GM19240 (cell line): ENCODE measurements around the gene RHO.
"Not testable (repeated sequence)": the region's sequence is repeated elsewhere in the genome, so short reads cannot be mapped to it uniquely, and the experiment has no call there.

Source experiments
- DNase-seq: peaks from one replicate; pipeline ENCODE4 v3.0.0; 2011; ENCODE audit warnings: low spot score; ENCODE audit not compliant: insufficient read length

Gene RHO

DNA sequence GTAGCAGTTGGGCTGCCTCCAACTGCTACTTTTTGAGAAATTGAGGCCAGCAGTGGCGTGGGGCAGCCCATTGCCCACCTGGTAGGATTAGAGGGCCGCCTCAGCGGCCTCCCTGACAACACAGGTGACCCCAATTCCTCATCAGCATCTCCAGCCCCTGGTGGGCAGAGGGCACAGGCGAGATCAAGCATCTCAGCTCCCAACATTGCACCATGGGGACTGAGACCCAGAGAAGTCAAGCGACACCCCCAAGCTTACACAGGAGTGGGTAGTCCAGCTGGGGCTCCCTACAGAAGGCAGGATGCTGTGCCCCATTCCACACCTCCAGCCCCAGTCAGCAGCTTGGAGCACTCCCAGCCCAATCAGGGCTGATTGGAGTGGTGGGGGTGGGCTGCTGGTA is 14.3 kb downstream of the RHO start:
- DNase-seq = no peak

DNA sequence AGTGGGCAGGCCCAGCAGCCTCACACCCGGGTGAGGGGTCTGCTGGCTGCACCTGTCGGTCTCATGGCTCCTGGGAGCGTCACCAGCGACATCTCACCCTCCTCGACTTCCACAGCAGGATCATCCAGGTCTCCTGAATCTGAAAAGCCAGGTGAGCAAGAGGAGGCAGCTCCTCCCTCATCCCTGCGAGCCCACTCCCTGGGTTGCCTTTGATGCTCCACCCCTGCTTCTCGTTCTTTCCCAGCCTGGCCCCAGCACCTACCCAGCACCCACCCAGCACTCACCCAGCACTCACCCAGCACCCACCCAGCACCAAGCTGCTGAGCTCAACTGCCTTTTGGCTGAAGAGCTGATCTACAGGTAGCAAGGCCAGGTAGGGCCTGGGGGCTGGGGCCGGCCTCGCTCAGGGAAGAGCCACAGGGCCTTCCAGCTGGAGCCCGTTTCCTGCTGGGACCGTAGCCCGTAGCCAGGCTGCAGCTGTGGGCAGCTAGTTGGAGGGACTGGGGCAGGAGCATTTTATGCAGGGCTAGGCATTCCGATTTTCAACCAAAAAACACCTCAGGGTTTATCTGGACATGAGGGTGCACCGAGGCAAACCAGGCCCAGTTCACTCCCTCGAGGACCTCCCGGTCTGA is 14.8 kb downstream of the RHO start, which contains the start of gene H1-8:
TSS of gene H1-8 (plus strand) at position 20 of the 635 bp plus-strand sequence. CDS start at position 64, 44 bp downstream.
- DNase-seq = no peak

DNA sequence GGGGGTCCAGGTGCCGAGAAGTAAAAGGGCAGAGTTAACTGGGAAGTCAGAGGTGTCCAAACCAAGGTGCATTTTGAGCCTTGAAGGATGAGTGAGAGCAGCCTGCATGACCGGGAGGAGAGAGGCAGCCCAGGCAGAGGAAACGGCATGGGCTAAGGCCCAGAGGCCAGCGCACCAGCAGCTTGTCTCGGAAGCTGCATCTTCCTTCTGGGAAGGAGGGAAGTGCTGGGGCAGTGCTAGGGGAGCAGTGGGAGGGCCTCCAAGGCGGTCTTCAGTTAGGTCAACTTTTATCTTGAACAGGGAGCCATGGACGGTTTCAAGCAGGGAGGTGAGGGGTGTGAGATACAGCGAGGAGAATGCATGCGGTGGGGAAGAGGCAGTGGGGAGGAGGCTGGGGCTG is 15.6 kb downstream of the RHO start:
- no peak for DNase-seq

DNA sequence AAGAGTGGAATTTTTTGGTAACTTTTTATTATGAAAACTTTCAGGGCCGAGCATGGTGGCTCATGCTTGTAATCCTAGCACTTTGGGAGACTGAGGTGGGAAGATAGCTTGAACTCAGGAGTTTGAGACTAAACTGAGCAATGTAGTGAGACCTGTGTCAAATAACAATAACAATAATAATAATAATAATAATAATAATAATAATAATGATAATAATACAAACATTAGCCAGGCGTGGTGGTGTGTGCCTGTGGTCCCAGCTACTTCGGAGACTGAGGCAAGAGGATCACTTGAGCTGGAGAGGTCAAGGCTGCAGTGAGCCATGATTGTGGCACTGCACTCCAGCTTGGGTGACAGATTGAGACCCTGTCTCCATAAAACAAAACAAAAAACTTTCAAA is 17.5 kb downstream of the RHO start:
- not testable (repeated sequence) for DNase-seq

DNA sequence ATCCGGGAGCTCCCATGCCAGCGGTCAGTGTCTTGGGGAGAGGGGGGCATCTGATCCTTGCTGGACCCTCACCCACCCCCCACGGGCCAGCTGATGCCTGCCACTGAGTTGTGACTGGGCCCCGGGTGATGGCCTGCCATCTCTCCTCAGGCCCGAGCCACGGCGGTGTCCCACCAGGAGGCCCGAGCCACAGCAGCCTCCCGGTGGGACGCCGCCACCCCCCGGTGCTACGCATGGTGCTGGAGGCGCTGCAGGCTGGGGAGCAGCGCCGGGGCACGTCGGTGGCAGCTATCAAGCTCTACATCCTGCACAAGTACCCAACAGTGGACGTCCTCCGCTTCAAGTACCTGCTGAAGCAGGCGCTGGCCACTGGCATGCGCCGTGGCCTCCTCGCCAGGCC is 18.8 kb downstream of the RHO start:
- no peak for DNase-seq

DNA sequence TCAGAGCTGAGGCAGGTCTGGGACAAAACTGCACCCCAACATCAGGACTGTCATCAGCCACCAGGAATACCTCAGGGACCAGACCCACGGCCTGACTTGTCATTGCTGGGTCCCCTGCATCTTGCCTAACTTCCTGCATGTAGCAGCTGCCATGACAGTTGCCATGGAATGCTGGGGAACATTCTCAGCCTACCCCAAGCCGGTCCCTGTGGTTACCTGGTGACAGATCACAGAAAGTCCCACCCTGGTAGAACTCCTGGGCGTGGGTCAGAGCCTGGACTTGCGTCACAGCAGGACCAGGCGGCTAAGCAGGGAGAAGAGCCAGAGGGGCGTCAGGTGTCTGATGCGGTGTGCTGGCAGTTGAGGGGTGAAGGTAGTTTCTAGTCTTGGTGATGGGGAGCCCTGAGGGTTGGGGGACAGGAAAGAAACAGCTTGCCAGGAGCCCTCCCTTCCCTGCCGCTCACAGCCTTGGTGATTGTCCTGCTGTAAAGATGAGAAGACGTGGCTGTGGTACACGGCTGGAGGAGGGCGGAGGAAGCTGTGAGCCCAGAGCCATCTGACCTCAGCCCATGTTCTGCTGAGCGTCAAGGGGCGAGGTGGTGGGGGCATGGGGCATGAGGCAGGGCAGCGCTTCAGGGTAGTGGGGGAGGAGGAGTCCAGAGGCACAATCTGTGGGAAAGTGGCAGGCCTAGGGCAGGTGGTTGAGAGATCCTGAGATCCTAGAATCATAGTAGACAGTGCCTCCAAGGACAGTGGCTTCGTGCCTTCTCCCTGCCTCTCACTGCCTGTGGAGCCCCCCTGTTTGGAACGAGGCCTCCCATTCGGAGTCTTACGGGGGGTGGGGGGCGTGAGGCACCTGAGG is 19.9 kb downstream of the RHO start:
- DNase-seq = no peak

DNA sequence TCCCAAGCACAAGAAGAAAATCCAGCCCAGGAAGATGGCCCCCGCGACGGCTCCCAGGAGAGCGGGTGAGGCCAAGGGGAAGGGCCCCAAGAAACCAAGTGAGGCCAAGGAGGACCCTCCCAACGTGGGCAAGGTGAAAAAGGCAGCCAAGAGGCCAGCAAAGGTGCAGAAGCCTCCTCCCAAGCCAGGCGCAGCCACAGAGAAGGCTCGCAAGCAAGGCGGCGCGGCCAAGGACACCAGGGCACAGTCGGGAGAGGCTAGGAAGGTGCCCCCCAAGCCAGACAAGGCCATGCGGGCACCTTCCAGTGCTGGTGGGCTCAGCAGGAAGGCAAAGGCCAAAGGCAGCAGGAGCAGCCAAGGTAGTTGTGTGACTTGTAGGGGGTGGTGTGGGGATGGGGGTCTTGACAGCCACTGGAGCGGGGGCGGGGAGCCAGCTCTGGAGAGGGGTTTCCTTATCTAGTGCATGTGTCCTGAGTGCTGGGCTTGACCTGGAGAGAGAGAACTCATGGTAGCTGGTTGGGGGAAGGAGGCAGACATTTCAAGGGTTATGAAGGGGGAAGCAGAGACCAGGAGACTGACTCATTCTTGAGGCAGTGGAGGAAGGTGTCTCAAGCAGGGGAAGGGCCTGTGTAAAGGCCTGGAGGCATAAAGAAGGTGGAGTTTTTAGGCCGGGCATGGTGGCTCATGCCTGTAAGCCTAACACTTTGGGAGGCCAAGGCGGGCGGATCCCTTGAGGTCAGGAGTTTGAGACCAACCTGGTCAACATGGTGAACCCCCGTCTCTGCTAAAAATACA is 20.8 kb downstream of the RHO start:
- DNase-seq = no peak

DNA sequence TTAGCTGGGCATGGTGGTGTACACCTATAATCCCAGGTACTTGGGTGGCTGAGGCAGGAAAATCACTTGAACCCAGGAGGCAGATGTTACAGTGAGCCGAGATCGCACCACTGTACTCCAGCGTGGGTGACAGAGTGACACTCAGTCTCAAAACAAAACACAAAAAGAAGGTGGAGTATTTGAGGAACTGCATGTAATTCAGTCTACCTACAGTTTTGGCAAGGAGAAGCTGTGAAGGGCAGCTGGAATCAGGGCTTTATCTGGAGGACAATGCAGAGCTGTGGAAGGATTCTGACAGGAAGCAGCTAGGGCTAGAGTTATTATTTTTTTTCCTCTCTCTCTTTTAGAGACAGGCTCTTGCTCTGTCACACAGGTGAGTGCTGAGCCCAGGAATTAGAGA is 21.4 kb downstream of the RHO start:
- DNase-seq = no peak

GRCh38 chr3:129552287-129553050 is 24.0 kb downstream of the RHO start:
- no peak for DNase-seq

DNA sequence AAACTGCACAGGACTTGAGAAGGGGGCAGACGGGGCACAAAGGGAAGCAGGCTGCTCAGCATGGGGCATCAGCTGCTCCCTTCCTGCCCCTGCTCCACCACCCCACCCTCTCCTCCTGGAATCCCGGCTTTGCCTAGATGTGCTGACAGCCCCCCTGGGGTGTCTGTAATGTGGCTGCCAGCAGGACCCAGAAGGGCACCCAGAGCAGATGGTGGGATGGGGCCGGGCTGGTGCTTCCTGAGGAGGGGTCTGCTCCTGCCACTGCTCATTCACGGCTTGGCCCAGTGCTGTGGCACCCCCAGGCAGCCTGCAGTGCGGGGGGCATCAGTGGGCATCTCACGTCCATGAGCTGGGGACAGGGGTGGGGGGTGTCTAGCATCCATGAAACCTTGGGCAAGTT is 24.7 kb downstream of the RHO start:
- DNase-seq = no peak

GRCh38 chr3:129553719-129554118 is 25.3 kb downstream of the RHO start:
- no peak for DNase-seq

- DNase-seq = no peak
Measured at GRCh38 chr3:129554356-129555152, 26.1 kb downstream of the RHO start.

DNA sequence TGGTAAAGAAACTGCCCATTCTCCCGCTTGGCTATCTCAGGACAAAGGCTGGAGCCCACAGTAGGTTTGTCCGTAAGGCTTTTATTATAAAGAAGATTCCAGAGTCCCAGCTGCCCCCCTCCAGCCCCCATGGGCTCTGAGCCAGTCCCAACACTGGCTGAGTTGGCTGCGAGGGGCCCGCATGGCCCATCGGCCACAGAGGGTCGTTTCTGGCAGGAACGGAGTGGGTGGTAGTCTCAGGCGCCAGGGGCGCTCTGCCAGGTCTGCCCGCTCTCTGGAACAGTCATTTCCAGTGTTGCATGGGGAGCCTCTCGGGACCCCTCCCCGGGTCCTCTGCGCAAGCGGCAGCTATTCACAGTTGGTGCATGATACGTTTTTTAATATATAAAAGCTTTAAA is 26.7 kb downstream of the RHO start:
- DNase-seq = no peak

DNA sequence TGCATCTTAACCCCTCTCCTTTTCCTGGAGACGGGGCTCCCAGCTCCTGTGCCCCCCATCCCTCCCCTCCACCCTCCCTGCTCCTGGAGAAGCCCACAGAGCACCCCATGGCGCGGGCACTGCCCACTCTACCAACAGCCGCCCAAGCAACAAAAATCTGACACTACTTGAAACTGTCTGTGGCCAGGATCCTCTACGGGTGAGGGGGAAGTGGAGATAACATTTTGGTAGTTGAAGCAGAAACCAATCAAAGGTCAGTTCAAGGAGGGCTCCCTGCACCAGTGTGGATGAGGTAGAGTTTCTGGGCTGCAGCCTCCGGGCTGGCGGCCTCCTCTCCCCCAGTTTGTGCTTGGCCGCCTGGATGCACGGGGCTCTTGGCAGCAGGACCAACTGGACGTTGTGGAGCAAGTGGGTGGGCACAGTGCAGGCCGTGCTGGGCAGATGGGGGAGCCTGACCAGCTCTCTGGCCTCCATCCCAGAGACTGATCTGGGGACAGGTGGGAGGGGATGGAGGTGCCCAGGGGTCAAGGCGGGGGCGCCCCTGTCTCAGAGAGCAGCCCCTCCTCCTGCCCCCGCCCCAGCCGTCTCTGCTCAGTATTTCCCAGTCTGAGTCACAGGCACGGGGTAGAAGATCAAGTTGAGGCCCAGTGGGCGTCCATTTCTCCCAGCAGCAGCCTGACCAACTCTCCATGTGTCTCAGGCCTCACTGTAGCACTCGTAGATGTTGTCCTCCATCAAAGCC is 27.3 kb downstream of the RHO start:
- no peak for DNase-seq

GRCh38 chr3:129556358-129556695 is 27.9 kb downstream of the RHO start:
- no peak for DNase-seq

DNA sequence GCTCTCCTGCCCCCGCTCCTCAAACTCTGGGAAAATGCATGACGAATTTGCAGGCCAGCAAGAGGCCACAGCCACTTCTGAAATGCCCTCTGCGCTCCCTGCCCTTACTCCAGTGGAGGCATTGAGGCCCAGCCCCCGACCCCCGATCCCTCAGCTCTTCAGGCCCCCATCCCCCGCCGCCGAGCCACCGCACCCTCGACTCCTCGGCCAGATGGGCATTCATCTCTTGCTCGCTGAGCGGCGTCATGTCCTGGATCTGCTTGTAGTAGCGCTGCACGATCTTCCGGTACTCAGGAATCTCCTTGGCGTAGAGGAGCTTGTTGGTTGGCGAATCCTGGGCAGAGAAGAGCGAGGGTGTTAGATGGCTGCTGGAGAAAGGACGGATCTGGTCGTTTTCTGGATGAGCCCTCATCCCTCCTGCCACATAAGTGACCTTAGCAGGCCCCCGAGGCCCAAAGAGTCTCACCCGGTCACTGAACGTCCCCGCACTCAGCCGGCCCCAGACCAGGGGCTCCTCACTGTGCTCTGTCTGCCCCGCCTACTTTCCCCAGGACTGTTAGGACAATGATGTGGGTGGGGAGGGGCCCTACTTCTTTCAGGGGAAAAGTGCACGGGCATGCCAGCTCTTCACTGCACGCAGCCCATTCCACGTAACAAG is 28.6 kb downstream of the RHO start:
- no peak for DNase-seq

GRCh38 chr3:129557548-129557894 is 29.1 kb downstream of the RHO start:
- no peak for DNase-seq

DNA sequence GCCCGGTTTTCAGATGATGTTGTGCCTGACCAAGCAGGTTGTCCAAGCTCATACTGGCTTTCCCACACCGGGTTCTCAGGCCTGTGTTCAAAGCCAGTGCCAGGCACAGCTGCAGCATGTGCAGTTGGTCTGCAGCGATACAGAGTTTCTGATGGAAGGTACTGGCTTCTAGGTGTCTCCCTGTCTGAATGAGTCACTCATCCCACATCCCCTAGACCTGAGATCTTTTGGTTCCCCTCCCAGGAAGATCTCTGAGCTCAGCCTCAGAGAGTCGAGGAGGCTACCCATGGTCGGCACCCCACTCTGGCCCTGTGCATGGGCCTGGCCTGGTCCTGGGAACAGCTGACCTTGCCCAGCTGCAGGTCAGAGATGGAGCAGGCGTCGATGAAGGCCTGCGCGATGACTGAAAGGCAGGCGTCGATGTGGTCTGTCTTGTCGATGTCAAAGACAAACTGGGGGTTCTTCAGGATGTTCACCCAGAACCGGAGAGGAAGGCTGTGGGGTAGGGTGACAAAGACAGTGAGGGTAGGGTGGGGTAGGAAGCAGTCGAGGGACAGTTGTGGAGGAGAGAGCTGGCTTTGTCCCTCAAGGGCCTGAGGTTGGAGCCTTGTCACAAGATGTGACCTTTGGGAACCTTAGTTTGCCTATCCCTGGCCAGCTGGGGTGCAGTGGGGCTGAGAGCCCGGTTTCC is 29.8 kb downstream of the RHO start:
- no peak for DNase-seq
